Endothelial cell of umbilical vein (primary cell): ENCODE measurements around the gene TMEM129.

Experiments
- EZH2 ChIP-seq: IDR thresholded peaks from 2 replicates; pipeline ENCODE4 v1.6.1; 2012; ENCODE audit warnings: borderline replicate concordance, low read depth, mild to moderate bottlenecking, moderate library complexity, low read length, inconsistent platforms; ENCODE audit not compliant: severe bottlenecking
- POLR2A ChIP-seq: IDR thresholded peaks from 2 replicates; pipeline ENCODE4 v1.6.1; 2012; ENCODE audit warnings: low read depth, mild to moderate bottlenecking, control low read depth, low read length
- TF ChIP-seq, protein P1 (sequence below), 2 donors: IDR thresholded peaks; 1 replicate in 1 of 2; 2 replicates in 1 of 2; pipeline ENCODE4 v1.5.1; 2011; ENCODE audit warnings: low read length in 2 of 2, mild to moderate bottlenecking in 2 of 2, moderate library complexity in 2 of 2, control low read depth in 1 of 2, inconsistent platforms in 1 of 2, low read depth in 1 of 2; ENCODE audit not compliant: insufficient read depth in 1 of 2; ENCODE audit errors: extremely low read depth in 1 of 2

DNA sequence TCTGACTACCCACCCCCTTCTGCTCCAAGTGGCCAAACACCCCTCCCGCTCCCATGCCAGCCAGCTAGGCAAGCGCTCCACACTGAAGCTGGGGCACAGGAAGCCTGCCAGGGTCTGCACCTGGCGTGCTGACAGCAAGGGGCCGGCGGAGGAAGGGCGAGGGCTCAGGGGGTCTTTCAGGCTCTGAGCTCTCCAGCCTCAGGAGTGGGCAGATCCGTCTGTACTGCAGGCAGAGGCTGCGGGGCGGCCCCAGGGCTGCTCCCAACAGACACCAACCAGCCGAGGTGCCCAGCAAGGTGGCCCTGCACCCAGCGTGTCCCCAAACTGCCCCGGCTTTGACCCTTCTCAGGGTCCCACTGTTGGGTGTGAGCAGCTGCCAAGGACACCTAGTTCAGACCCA lies 51.9 kb downstream of the TMEM129 start:
- no peak for TF ChIP-seq POLR2A
- no peak for TF ChIP-seq EZH2
- TF ChIP-seq, protein P1, sequence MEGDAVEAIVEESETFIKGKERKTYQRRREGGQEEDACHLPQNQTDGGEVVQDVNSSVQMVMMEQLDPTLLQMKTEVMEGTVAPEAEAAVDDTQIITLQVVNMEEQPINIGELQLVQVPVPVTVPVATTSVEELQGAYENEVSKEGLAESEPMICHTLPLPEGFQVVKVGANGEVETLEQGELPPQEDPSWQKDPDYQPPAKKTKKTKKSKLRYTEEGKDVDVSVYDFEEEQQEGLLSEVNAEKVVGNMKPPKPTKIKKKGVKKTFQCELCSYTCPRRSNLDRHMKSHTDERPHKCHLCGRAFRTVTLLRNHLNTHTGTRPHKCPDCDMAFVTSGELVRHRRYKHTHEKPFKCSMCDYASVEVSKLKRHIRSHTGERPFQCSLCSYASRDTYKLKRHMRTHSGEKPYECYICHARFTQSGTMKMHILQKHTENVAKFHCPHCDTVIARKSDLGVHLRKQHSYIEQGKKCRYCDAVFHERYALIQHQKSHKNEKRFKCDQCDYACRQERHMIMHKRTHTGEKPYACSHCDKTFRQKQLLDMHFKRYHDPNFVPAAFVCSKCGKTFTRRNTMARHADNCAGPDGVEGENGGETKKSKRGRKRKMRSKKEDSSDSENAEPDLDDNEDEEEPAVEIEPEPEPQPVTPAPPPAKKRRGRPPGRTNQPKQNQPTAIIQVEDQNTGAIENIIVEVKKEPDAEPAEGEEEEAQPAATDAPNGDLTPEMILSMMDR (IDR thresholded peaks at IDR 0.05; ENCODE audit: extremely low read depth in 1 of 2, insufficient read depth in 1 of 2, low read depth in 1 of 2, low read length in 2 of 2) = no peak
